Smooth muscle cell (in vitro differentiated cells): ENCODE measurements around the gene CD300LF. TPM values are rescaled to one million over a fixed set of nuclear protein-coding genes. Genes with fewer than 3 reads are reported as not detected.

Experiments
- DNase-seq: peaks from one replicate; lab custom pipeline; 2025; ENCODE audit not compliant: unreplicated experiment; lab: John Stamatoyannopoulos, UW
- H2AFZ ChIP-seq: fragments of 200-600 bp; sonication (generic); 2 replicates; pipeline ENCODE4 v1.6.0; 2016; ENCODE audit warnings: antibody characterized with exemption, low read depth, mild to moderate bottlenecking
- H3F3A ChIP-seq: fragments of 200-600 bp; sonication (generic); 2 replicates; pipeline ENCODE4 v1.6.0; 2017; ENCODE audit warnings: antibody characterized with exemption, low read depth
- H3K27ac ChIP-seq: fragments of 200-600 bp; sonication (generic); 2 replicates; pipeline ENCODE4 v1.5.1; 2016; ENCODE audit warnings: low read depth, mild to moderate bottlenecking
- H3K27me3 ChIP-seq: fragments of 200-600 bp; sonication (generic); 2 replicates; pipeline ENCODE4 v1.6.1; 2016; ENCODE audit warnings: low read depth, mild to moderate bottlenecking
- H3K36me3 ChIP-seq: fragments of 200-600 bp; sonication (generic); 2 replicates; pipeline ENCODE4 v1.5.1; 2016; ENCODE audit warnings: low read depth
- H3K4me1 ChIP-seq: fragments of 200-600 bp; sonication (generic); 2 replicates; pipeline ENCODE4 v1.5.1; 2016; ENCODE audit warnings: low read depth
- H3K4me2 ChIP-seq: fragments of 200-600 bp; sonication (generic); 2 replicates; pipeline ENCODE4 v1.6.0; 2016; ENCODE audit warnings: mild to moderate bottlenecking
- H3K4me3 ChIP-seq: fragments of 200-600 bp; sonication (generic); 2 replicates; pipeline ENCODE4 v1.5.1; 2016; ENCODE audit warnings: mild to moderate bottlenecking
- H3K79me2 ChIP-seq: fragments of 200-600 bp; sonication (generic); 2 replicates; pipeline ENCODE4 v1.6.0; 2016; ENCODE audit warnings: low read depth, mild to moderate bottlenecking
- H3K9ac ChIP-seq: fragments of 200-600 bp; sonication (generic); 2 replicates; pipeline ENCODE4 v1.6.0; 2016; ENCODE audit warnings: low read depth
- H3K9me3 ChIP-seq: fragments of 200-600 bp; sonication (generic); replicated peaks from 2 replicates; pipeline ENCODE4 v1.5.1; 2016; ENCODE audit warnings: low read depth
- H4K20me1 ChIP-seq: fragments of 200-600 bp; sonication (generic); 2 replicates; pipeline ENCODE4 v1.6.0; 2016; ENCODE audit warnings: low read depth
- WGBS: methylation state at CpG from one replicate; pipeline ENCODE4 v1.1.7; 2016; ENCODE audit warnings: low lambda C conversion rate; 5-methylcytosine and 5-hydroxymethylcytosine counted together
- polyA plus RNA-seq: library from polyadenylated mRNA; unstranded; fragments of >200 nt; fragmentation: Nextera tagmentation; extraction: Ambion mirVana; gene quantifications from 2 replicates; pipeline ENCODE4 v1.2.1, GENCODE V29; 2016
- total RNA-seq: library from RNA; depleted of rRNA; stranded (reverse); fragments of >200 nt; gene quantifications from 2 replicates; pipeline ENCODE4 v1.2.3, GENCODE V29; 2014
- TF ChIP-seq, protein P1 (sequence below): fragments of 200-600 bp; sonication (generic); IDR thresholded peaks from 2 replicates; pipeline ENCODE4 v1.5.1; 2017; ENCODE audit warnings: borderline replicate concordance, mild to moderate bottlenecking, antibody characterized with exemption; ENCODE audit not compliant: insufficient read depth, poor library complexity, severe bottlenecking

Gene CD300LF
- total and polyA plus RNA-seq, 2 experiments from 2014 or later, result not detected

DNA sequence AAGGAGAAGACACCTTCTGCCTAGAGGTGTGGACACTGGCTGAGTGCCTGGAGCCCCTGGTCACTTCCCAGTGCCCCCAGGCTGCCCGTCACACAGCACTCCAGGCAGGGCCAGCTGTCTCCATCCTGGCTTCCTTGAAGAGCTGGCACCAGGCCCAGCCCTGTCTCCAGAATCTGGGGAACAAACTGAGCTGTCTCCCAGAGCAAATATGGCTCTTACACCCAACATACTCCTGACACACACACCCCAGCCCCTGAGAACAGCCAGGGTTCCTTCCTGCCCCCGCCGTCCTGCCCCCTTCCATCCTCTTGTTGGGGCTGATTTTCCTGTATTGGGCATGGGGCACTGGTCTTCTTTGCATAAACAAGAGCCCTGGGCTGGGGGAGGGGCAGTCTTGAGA, 44.8 kb upstream of the CD300LF start:
- Histone ChIP-seq H3K4me3 (no peak overlapping the region), H2AFZ (no peak overlapping the region), H3K9me3 (no peaks in the 10 kb centered on the region), H3K27me3 (no peaks in the 10 kb centered on the region), H3K27ac (no peak overlapping the region), H3K4me2 (no peak overlapping the region), H3F3A (no peaks in the 10 kb centered on the region), H3K9ac (no peak overlapping the region), H3K4me1 (peaks cover 41% of the 10 kb centered on the region), H4K20me1 (no peaks in the 10 kb centered on the region), H3K79me2 (peaks cover 12% of the 10 kb centered on the region), H3K36me3 (no peaks in the 10 kb centered on the region)
- TF ChIP-seq, protein P1, sequence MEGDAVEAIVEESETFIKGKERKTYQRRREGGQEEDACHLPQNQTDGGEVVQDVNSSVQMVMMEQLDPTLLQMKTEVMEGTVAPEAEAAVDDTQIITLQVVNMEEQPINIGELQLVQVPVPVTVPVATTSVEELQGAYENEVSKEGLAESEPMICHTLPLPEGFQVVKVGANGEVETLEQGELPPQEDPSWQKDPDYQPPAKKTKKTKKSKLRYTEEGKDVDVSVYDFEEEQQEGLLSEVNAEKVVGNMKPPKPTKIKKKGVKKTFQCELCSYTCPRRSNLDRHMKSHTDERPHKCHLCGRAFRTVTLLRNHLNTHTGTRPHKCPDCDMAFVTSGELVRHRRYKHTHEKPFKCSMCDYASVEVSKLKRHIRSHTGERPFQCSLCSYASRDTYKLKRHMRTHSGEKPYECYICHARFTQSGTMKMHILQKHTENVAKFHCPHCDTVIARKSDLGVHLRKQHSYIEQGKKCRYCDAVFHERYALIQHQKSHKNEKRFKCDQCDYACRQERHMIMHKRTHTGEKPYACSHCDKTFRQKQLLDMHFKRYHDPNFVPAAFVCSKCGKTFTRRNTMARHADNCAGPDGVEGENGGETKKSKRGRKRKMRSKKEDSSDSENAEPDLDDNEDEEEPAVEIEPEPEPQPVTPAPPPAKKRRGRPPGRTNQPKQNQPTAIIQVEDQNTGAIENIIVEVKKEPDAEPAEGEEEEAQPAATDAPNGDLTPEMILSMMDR, result no peak
- no peak for DNase-seq
- 96% methylated on average over 3 of the region's 3 CpGs for WGBS

- H3K27ac ChIP-seq, result no peak overlapping the region
- H3K4me2 ChIP-seq, result no peak overlapping the region
- peaks cover 16% of the 10 kb centered on the region for H3K79me2 ChIP-seq
- WGBS, result 87% methylated on average over 3 of the region's 3 CpGs
- H3K27me3 ChIP-seq, result no peaks in the 10 kb centered on the region
- H3K36me3 ChIP-seq, result no peaks in the 10 kb centered on the region
- TF ChIP-seq, protein P1, result no peak
- H4K20me1 ChIP-seq, result no peaks in the 10 kb centered on the region
- no peak for DNase-seq
- no peaks in the 10 kb centered on the region for H3K9me3 ChIP-seq
- no peak overlapping the region for H3K9ac ChIP-seq
- H3K4me1 ChIP-seq, result peaks cover 41% of the 10 kb centered on the region
- no peak overlapping the region for H2AFZ ChIP-seq
- no peaks in the 10 kb centered on the region for H3F3A ChIP-seq
- no peak overlapping the region for H3K4me3 ChIP-seq
Measured at GRCh38 chr17:74756891-74757290, 44.2 kb upstream of the CD300LF start.

- Histone ChIP-seq H3K27me3 (no peaks in the 10 kb centered on the region), H3K79me2 (peaks cover 16% of the 10 kb centered on the region)
Measured at GRCh38 chr17:74755533-74755932, 42.8 kb upstream of the CD300LF start.

GRCh38 chr17:74754832-74755231, 42.1 kb upstream of the CD300LF start:
- no peak overlapping the region for H3K4me3 ChIP-seq
- H3K36me3 ChIP-seq, result no peaks in the 10 kb centered on the region
- H3K9ac ChIP-seq, result no peak overlapping the region
- no peak for DNase-seq
- peaks cover 39% of the 10 kb centered on the region for H3K4me1 ChIP-seq
- H2AFZ ChIP-seq, result no peak overlapping the region
- H3K27me3 ChIP-seq, result no peaks in the 10 kb centered on the region
- WGBS, result 98% methylated on average over 3 of the region's 3 CpGs
- peaks cover 16% of the 10 kb centered on the region for H3K79me2 ChIP-seq
- no peak overlapping the region for H3K4me2 ChIP-seq
- no peaks in the 10 kb centered on the region for H4K20me1 ChIP-seq
- no peak overlapping the region for H3K27ac ChIP-seq
- TF ChIP-seq, protein P1, result no peak
- no peaks in the 10 kb centered on the region for H3F3A ChIP-seq
- H3K9me3 ChIP-seq, result no peaks in the 10 kb centered on the region

More at GRCh38 chr17:74755533-74755932, 42.8 kb upstream of the CD300LF start:
- H3K9me3 ChIP-seq, result no peaks in the 10 kb centered on the region
- H4K20me1 ChIP-seq, result no peaks in the 10 kb centered on the region
- H3K4me1 ChIP-seq, result peaks cover 39% of the 10 kb centered on the region
- H2AFZ ChIP-seq, result no peak overlapping the region
- no peak for DNase-seq
- H3K4me3 ChIP-seq, result no peak overlapping the region
- no peak overlapping the region for H3K27ac ChIP-seq
- TF ChIP-seq, protein P1, result no peak
- no peaks in the 10 kb centered on the region for H3F3A ChIP-seq
- H3K36me3 ChIP-seq, result no peaks in the 10 kb centered on the region
- 97% methylated on average over 8 of the region's 8 CpGs for WGBS
- no peak overlapping the region for H3K9ac ChIP-seq
- no peak overlapping the region for H3K4me2 ChIP-seq
